ENCODE data around the gene ADO. TPM values are rescaled to one million over a fixed set of nuclear protein-coding genes. Genes with fewer than 3 reads are reported as not detected.

The ADO gene
- total and polyA plus RNA-seq, 8 donors, result 1.8 to 25.4 (median 12.7) TPM

- WGBS, 5 donors, result 61 to 80% (median 72%) methylated on average over 2 of the region's 2 CpGs
- Histone ChIP-seq H3K27ac (no peak overlapping the region), H3K36me3 (no peaks in the 10 kb centered on the region), H3K4me1 (no peaks in the 10 kb centered on the region), H3K27me3 (no peaks in the 10 kb centered on the region), H3K9me3 (no peaks in the 10 kb centered on the region), H3K4me3 (no peak overlapping the region)
- intact Hi-C loops (cut with DNase I; ENCODE audit: low total_unique reads), result no loop called here
- TF ChIP-seq POLR2A (IDR thresholded peaks at IDR 0.05) (no peak), CTCF (IDR thresholded peaks at IDR 0.05) (no peak), EP300 (IDR thresholded peaks at IDR 0.05) (no peak), POLR2AphosphoS5 (IDR thresholded peaks at IDR 0.05) (no peak)
- DNase-seq, result no peak
Measured at GRCh38 chr10:62829622-62830021, 25.1 kb downstream of the ADO start.

DNA sequence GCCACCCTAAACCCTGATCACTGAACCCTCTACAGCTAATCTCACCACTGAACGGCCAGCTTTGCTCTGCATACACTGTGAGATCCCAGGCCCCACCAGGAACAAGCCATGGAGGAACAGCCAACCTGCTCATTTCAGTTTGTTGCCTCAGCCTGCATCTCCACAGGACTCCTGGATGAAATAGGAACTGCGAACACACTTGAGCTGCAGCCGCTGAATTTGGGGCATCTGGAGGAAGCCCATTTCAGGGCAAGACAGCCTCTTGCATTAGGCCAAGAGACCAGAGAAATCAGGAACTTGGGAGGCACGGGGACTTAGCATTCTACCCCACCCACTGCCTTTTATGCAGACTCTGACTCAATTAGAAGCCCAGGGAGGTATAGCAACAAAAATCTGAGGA lies 26.2 kb downstream of the ADO start:
- 38 to 73% (median 56%) methylated on average over 4 of the region's 4 CpGs for WGBS, 5 donors

DNA sequence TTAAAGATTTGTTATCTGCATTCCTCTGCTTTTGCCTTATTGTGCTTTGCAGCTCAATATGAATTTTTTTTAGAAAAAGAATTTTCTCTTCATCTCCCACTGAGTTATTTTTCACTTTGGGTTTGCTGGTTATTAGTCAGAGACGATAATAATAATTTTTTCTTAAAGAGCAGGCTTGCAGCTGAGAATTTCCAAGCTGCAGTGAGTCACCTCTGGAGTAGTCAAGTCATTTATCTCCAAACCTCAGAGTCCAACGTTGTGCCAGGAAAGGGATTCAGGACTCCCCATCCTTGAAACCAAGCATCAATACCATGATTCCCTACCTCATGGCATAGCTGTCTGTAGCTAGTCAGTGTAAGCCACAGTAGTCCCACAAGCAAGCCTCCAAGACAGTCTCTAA lies 26.8 kb downstream of the ADO start:
- no peak for TF ChIP-seq CTCF (IDR thresholded peaks at IDR 0.05)
- intact Hi-C loops (cut with DNase I; ENCODE audit: low total_unique reads), result no loop called here
- no peaks in the 10 kb centered on the region for H3K27me3 ChIP-seq
- H3K36me3 ChIP-seq, result no peaks in the 10 kb centered on the region
- H3K9me3 ChIP-seq, result no peaks in the 10 kb centered on the region
- 32 to 51% (median 40%) methylated on average over 2 of the region's 2 CpGs for WGBS, 5 donors
- no peak overlapping the region for H3K4me3 ChIP-seq
- no peak overlapping the region for H3K27ac ChIP-seq
- no peak for DNase-seq
- no peaks in the 10 kb centered on the region for H3K4me1 ChIP-seq

More for the DNA sequence above, 26.2 kb downstream of the ADO start:
- Histone ChIP-seq H3K27ac (no peak overlapping the region), H3K36me3 (no peaks in the 10 kb centered on the region), H3K4me1 (no peaks in the 10 kb centered on the region), H3K27me3 (no peaks in the 10 kb centered on the region), H3K9me3 (no peaks in the 10 kb centered on the region), H3K4me3 (no peak overlapping the region)
- TF ChIP-seq EP300 (IDR thresholded peaks at IDR 0.05) (no peak), POLR2AphosphoS5 (IDR thresholded peaks at IDR 0.05) (no peak), POLR2A (IDR thresholded peaks at IDR 0.05) (no peak), CTCF (IDR thresholded peaks at IDR 0.05) (no peak)
- intact Hi-C loops (cut with DNase I; ENCODE audit: low total_unique reads), result no loop called here
- peak in 1 of 2 donors; percentile 7 for DNase-seq

- intact Hi-C loops (cut with DNase I; ENCODE audit: low total_unique reads), result no loop called here
- Histone ChIP-seq H3K4me3 (no peak overlapping the region), H3K4me1 (no peaks in the 10 kb centered on the region), H3K27ac (no peak overlapping the region), H3K9me3 (no peaks in the 10 kb centered on the region), H3K36me3 (no peaks in the 10 kb centered on the region), H3K27me3 (no peaks in the 10 kb centered on the region)
- WGBS, 5 donors, result 69 to 81% (median 73%) methylated on average over 2 of the region's 2 CpGs
- DNase-seq, result no peak
- TF ChIP-seq EP300 (IDR thresholded peaks at IDR 0.05), result no peak
- TF ChIP-seq POLR2AphosphoS5 (IDR thresholded peaks at IDR 0.05), result no peak
- TF ChIP-seq CTCF (IDR thresholded peaks at IDR 0.05), result no peak
- no peak for TF ChIP-seq POLR2A (IDR thresholded peaks at IDR 0.05)
Measured at GRCh38 chr10:62839590-62839989, 35.1 kb downstream of the ADO start.

All from stomach (tissue), 9 donors.